EH (cell line): ENCODE measurements around the gene LAMA1.
"Not testable (repeated sequence)": the region's sequence is repeated elsewhere in the genome, so short reads cannot be mapped to it uniquely, and the experiment has no call there.

ENCODE experiments used
- DNase-seq: peaks from one replicate; pipeline ENCODE4 v3.0.0-alpha.2; 2015; ENCODE audit warnings: low read depth

The LAMA1 gene

GRCh38 chr18:7117390-7118355, at the start of gene LAMA1:
Gene LAMA1 (minus strand): TSS chr18:7117797. CDS start chr18:7117720, 77 bp downstream.
- DNase-seq = peak; percentile 6

GRCh38 chr18:7165846-7166393, 48.3 kb upstream of the LAMA1 start:
- DNase-seq = no peak

GRCh38 chr18:7164323-7165004, 46.9 kb upstream of the LAMA1 start:
- peak; percentile 15 for DNase-seq

- DNase-seq = peak; percentile 85
Observed at GRCh38 chr18:7158216-7158615, 40.6 kb upstream of the LAMA1 start.

- DNase-seq = no peak
Observed at GRCh38 chr18:7157760-7158159, 40.2 kb upstream of the LAMA1 start.

- DNase-seq = no peak
Observed at GRCh38 chr18:7155887-7156286, 38.3 kb upstream of the LAMA1 start.

- DNase-seq = no peak
Observed at GRCh38 chr18:7155092-7155491, 37.5 kb upstream of the LAMA1 start.

GRCh38 chr18:7152440-7152839, 34.8 kb upstream of the LAMA1 start:
- DNase-seq = no peak

GRCh38 chr18:7147399-7147798, 29.8 kb upstream of the LAMA1 start:
- no peak for DNase-seq

- no peak for DNase-seq
Observed at GRCh38 chr18:7146067-7146466, 28.5 kb upstream of the LAMA1 start.

GRCh38 chr18:7144921-7145320, 27.3 kb upstream of the LAMA1 start:
- not testable (repeated sequence) for DNase-seq

- no peak for DNase-seq
Observed at GRCh38 chr18:7141287-7141686, 23.7 kb upstream of the LAMA1 start.

GRCh38 chr18:7139409-7139808, 21.8 kb upstream of the LAMA1 start:
- DNase-seq = no peak

GRCh38 chr18:7133181-7133580, 15.6 kb upstream of the LAMA1 start:
- peak; percentile 61 for DNase-seq

GRCh38 chr18:7132356-7133150, 15.0 kb upstream of the LAMA1 start:
- no peak for DNase-seq

- DNase-seq = no peak
Observed at GRCh38 chr18:7122376-7122775, 4.8 kb upstream of the LAMA1 start.

GRCh38 chr18:7116792-7117389, 706 bp downstream of the LAMA1 start:
- DNase-seq = peak; percentile 5

GRCh38 chr18:7116001-7116730, 1.4 kb downstream of the LAMA1 start:
- DNase-seq = peak; percentile 24

- DNase-seq = no peak
Observed at GRCh38 chr18:7112936-7113335, 4.7 kb downstream of the LAMA1 start.

- DNase-seq = no peak
Observed at GRCh38 chr18:7111134-7111533, 6.5 kb downstream of the LAMA1 start.

GRCh38 chr18:7105943-7106342, 11.7 kb downstream of the LAMA1 start:
- DNase-seq = no peak
